NCI-H82 treated with DMSO at 0.1 percent for 48 hours (cell line): Measurements from ENCODE around the gene TBCD.

ENCODE experiments used
- DNase-seq: peaks from one replicate; lab custom pipeline; 2025; ENCODE audit not compliant: unreplicated experiment; lab: John Stamatoyannopoulos, UW

Gene TBCD

DNA sequence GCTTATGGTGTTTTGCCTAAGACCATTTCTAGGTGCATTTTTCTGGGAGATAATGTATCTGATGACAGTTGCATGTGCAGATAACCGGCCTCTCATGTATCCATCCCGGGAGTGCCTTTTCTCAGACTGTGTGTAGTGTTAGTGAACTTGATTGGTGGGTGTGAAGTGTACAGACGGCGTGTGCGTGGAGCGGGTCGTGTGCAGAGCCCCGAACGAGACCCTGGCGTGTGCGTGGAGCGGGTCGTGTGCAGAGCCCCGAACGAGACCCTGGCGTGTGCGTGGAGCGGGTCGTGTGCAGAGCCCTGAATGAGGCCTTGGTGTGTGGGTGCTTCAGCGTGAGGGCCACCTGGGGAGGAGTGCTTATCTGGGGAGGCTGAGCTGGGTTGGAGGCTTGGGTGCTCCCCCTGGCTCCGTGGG lies 116.9 kb downstream of the TBCD start:
- no peak for DNase-seq

DNA sequence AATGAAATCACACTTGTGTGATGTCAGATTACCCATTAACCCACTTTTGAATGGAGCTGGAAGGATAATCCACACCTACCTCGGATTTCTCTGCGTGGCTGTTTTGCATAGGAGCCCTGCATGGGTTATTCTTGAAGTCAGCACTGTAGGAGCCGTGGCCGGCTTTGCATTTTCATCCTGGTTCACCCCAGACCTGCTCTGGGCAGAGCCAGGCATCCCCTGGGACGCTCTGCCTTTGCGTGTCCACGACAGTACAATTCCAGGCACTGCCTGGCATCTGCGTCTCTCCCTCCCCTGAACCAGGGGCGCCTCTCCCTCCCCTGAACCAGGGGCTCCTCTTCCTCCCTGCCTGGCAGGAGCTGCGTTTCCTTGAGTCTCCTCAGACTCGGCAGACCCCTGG lies 117.7 kb downstream of the TBCD start:
- DNase-seq = no peak

DNA sequence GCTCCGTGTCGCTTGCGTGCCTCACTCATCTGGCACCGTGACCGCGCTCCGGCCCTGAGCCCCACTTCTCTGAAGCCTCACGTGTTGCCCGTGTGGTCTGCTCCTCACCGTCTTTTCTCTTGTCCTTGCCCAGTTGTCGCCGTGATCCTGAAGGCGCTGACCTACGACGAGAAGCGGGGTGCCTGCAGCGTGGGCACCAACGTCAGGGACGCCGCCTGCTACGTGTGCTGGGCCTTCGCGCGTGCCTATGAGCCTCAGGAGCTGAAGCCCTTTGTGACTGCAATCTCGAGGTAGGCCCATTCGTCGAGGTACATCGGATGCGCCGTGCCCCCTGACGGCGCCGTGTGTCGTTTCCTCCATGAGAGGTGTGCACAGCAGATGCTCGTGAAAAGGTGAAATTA lies 118.2 kb downstream of the TBCD start:
- DNase-seq = no peak

DNA sequence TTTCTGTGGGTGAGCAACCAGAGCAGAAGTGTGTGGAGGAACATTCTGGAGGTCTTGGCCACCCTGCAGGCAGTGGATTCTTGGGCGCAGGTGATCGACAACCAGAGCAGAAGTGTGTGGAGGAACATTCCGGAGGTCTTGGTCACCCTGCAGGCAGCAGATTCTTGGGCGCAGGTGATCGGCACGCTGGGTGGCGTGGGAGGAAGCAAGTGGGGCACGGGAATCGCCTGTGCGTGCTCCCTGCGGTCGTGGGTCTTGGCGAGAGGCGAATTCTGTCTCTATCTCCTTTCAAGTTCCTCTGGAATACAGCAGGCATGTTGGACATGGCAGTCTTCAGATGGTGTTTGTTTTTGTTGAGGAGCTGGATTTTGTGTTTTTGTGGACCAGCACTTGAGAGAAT lies 118.7 kb downstream of the TBCD start:
- no peak for DNase-seq

DNA sequence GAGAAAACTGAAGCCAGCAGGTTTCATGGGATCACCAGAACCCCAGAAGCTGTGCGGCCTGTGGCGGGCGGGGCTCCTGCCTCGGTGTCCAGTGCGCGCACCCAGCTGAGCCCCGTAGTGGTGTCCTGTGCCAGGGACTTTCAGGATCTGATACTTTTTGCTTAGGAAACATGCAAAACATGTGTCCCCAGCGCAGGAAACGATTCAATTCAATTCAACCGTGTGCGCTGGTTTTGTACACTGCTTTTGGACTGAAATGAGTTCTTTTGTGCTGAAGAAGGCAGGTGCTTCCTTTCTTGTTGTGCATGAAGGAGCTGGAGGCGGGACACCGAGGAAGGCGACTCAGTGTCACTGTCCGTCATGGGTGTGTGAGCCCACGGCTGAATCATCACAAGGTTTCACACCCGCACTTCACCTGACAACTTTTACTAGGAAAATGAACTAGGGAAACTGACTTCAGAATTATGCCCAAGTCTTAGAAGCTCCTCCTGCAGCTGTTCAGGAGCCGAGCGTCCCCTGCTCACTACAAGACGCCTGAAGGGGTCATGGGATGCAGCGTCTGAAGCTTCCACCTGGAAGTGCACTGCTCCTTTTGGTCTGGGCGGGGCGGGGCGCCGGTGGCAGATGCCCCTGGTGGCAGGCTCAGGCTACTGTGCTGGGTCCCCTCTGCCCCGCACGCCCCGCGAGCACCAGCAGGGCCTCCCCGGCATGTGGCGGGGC lies 119.4 kb downstream of the TBCD start:
- DNase-seq = no peak

DNA sequence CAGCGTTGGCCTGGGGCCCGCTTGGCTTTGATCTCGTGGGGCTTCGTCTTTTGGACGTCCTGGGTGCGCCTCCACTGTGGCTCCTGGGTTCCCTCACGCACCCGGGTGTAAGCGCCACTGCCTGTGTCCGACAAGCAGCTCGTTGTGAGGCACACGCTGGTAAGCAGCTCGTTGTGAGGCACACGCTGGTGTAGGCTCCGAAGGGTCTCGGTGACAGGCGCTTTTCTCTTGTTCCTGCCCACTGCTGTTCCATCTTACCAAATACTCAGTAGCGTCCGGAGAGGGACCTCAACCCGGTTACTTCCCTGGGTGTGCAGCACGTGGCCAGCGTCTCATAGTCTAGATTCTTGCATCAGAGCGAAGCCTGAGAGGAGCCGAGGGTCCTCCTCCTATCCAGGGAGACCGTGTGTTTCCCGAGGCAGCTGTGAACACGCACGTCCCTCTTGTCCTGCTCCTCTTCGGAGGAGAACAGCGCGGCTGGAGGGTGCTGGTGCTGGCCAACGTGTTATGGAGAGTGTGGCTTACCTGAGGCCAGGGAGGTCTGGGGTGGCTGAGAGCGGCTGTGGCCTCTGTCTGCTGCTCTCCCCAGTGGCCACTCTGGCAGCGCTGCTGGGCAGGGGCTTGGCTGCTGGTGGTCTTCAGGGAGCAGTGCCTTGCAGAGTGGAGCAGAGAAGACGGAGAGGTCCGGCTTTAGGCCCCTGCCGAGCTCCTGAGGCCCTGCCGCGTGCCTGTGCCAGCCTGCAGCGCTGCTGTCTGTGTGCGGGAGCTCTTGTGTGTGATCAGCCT lies 120.1 kb downstream of the TBCD start:
- DNase-seq = no peak

DNA sequence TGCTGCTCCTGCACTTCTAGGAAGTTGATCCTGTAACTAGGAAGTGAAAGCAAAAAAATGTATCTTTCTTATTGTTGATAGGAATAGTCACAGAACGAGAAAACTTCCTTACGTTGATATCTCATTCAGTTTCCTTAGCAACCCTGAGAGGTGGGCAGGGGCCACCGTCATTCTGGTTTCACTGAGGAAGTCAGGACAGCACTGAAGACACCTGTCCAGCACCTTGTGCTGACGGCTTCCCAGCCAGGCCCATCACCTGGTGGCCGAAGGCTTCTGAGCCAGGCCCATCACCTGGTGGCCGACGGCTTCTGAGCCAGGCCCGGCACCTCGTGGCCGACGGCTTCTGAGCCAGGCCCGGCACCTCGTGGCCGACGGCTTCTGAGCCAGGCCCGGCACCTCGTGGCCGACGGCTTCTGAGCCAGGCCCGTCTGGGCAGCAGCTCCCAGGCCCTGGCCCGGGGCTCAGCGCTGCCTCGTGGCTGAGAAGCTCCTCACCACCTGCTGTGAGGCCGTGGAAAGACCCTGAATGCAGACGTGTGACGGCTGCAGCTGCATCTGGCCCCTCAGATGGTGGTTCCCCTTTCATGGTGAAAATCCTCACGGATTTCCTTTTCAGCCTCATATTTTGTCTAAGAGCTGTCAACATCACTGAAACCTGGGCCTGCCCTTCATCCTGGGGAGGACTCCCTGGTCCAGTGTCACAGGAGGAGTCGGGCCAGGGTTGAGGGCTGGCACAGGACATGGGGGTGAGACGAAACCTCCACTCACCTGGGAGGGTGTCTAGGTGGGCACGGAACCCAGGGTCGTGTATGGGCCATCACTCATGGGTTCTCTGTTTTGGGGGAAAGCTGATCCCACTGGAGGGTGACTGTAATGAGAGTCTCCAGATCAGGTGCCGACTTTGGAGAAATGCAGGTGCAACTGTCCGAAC lies 121.0 kb downstream of the TBCD start:
- no peak for DNase-seq

DNA sequence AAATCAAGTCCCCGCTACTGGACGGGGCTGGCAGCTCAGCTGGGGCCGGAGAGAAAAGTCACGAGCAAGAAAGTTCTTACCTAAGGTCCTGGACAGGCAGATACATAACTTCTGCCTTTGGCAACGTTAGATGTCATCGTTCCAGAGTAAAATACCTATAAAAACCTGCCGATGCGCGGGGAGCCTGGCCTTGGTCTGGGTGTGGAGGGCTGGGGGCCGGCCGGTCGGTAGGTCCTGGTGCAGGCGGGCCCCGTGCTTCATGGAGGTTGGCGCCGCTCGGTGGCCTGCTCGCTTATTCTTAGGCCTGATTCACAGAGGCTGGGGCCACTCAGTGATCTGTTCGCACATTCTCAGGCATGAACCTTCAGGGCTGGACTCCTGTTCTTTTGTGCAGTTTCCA lies 121.7 kb downstream of the TBCD start:
- no peak for DNase-seq

DNA sequence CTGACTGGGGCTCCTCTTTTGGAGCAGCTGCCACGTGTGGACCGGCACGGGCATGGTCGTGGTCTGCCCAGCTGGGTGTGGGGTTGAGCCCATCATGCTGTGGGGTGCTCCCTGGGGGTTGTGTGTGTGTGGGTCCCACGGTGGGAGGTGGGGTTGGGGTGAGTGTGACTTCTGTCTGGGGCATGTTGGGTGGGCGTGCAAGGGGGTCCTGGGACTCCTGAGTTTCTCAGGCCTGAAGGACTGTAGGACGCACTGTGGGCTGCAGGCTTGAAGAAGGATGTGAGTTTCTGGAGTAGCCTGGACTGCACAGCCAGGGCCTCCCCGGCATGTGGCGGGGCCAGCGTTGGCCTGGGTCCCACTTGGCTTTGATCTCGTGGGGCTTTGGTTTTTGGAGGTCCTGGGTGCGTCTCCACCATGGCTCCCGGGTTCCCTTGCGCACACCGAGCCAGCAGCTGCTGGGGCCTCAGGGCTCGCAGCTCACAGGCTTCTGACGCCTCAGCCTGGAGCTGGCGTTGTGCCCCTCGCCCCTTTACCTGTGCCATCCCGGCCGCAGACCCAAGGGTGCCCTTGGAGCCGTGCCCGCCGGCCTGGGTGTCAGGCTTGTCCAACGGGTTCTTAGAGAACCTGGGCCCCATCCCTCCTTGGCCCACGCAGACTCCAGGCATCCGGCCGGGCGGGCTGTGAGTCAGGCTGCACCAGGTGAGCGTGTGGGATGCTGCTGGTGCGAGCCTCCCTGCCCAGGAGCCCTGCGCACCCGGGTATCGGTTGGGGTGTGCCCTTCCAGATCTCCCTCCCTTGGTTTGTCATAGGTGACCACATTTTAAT lies 122.4 kb downstream of the TBCD start:
- DNase-seq = no peak

DNA sequence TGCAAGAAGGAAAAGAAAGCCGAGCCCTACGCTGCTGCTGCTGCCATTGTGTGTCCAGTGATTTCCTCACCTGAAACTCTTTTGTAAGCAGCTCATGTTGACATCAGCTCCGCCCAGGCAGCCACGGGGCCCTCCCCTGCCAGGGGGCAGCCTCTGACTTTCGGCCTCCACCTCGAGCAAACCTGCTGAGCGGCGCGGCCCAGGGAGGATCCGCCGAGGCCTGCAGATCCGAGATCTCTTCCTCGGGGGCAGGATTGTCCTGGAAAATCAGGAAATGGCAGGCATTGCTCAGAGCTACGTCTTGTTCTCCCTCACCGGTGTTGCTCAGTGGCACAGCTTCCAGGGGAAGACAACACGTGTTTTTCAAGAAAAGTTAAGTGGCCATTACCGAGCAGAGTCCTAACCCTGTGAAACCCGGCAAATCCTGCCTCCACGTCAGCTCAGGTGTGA lies 123.6 kb downstream of the TBCD start:
- DNase-seq = no peak

DNA sequence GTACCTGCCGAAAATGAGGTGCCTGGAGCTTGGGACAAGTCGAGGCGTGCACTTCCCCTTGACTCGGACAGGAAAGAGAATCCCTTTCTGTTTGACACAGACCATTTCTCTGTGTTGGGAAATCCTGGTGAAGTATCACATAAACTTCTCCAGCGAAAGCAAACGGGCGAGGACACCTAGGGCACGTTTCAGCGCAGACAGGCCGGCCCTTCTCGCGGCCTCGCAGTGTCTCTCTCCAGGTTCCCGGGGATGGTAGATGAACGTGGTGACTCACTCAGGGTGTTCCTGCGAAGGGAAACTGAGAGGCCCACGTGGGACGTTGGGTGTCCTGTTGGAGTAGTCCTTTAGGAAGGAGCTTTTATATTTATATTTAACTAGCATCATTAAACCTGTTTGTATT lies 124.3 kb downstream of the TBCD start:
- DNase-seq = no peak

DNA sequence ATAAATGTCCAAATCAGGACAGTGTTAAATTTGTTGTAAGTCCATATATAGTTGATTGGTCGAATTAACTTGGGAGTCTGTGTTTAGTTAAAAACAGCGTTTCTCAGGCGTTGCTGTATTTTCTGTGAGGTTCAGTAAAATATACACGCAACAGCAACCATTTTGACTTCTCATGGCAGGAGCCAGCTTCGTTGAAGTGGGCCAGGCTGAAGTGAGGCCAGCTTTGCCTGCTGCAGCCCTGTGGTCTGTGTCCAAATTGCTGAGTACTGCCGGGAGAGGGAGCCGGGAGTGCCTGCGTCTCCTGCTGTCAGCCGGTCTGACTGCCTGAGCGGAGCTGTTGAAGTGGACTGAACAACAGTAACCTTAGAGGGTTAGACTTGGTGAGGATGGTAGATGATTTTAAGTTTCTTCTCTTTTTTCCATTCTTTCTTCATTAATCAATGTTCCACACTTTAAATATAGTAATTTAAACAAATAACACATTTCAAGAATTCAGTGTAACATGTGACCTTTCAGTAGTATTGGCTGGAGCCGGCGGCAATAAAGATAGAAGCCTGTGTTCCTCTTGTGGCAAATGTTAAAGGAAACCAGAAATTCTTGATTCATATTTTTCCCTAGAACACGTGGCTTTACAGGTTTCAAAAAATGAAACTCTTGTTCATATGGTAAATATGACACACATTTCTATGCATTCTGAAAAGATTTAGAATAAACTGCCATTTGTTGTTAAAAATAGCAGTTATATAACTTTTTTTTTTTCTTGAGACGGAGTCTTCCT lies 124.9 kb downstream of the TBCD start:
- no peak for DNase-seq

DNA sequence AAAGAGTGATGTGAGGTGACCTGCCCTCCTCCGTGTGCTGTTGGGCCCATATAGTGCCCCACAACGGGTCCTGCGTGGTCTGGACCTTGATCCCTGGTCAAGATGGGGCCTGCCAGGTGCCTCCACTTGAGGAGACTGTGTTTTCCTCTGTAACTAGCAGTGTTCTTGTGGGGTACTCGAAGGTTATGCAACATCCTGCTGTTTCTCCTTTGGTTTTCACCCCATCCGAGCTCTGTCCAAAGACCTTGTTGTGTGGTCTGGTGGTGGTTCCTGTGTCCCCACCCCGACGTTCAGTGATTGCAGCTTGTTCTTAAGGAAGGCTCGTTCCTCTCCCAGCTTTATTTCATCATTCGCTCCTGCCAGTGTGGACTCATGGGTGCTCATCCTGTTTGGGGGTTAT lies 126.7 kb downstream of the TBCD start:
- DNase-seq = no peak

DNA sequence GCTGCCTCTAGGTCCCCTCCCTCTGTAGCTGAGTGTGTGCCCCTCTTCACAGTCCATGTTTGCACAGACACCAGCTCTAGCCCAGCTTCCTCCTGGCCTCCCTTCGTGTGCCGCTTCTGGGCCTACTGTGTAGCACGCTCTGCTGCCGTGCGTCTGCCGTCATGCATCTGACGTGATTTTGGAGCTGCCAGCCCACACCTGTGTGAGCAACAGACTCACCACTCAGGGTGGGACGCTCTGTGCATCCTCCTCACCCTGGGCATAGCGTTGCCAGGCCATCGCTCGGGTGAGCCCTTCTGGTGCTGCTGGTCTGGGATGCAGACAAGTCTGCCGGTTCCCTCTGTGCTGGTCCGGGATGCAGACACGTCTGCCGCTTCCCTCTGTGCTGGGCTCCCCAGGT lies 127.4 kb downstream of the TBCD start:
- DNase-seq = no peak

DNA sequence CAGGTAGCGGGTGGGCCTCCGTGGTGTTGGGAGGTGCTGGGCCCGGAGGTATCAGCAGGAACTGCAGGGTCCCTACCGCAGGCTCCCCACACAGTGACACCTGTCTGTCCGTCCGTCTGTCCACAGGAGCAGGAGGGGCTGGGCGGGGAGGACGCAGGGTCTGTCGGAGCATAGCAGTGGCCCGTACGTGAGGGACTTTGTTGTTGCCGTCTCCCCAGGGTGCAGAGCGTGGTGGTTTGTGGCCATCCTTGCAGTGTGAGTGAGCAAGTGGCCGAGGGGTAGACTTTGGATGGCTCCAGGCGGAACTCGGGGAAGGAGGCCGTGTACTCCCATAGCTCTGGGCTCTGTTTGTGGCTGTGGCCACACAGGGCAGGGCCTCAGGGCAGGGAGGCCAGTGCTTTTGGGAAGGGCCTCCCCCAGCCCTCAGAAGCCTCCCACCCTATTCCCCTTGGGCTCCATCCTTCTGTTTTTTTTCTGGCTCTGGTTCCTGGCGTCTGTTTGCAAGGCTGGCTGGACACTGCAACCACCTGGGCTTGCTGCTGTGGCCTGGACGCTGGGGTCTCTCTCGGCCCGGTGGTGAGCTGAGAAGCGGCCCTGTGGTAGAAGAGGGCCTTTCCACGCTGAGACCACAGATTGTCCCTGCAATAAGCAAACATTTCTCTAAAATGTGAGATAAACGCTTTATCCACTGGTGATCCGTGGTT lies 128.9 kb downstream of the TBCD start:
- DNase-seq = no peak

DNA sequence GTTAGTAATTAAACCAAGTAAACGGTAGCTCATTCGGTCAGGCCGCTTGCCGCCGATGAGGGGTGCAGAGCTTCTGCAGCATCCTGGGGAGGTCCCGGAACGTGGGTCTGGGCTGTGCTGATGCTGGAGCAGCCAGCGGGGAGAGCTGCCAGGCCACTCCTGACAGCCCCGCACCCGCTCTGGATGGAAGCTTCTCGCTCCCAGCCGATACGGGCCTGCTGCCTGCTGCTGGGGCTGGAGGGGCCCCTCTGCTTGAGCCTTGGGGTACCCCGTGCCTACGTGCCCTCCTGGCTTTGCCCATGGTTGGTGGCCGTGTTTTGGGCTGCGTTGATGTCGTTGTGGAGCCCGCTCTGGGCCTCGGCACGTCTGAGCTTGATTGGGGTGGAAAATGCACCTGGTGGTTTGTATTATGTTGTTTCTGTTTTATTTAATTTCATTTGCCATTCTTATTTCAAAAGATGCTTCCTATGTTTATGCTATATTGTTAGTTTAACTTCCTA lies 129.5 kb downstream of the TBCD start:
- no peak for DNase-seq

DNA sequence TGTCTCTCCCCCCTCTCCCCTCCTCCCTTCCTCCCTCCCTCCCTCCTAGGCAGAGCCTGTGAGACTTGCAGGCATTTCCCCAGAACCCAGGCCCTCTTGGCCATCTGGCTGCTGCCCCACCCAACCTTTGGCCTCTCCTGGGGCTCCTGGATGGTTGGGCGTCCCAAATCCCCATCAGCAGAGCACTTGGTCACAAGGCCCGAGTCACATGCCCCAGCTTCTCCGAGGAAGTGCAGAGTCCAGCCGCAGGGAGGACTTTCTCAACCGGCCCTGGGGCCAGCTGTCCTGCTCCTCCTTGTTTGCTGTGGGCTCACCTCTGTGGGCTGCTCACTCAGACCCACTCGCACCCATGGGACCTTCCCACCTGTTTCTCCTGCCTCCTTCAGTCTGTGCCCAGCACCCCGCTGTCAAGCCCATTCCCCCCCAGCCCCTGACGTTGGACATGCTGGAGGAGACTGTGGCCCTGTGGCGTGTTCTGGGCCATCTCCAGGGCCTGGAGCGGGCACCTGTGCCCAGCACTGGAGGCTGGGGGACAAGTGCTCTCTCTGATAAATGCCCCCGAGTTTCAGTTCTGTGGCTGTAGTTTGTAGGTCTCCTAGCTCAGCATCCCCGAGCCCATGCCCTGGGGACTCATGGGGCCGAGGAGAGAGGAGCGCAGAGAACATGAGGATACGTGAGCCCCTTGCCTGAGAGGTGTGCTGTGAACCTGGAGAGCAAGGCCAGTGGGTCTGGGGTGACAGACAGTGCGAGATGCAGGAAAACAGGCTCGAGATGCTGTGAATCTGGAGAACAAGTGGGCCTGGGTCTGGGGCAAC lies 130.2 kb downstream of the TBCD start:
- no peak for DNase-seq

DNA sequence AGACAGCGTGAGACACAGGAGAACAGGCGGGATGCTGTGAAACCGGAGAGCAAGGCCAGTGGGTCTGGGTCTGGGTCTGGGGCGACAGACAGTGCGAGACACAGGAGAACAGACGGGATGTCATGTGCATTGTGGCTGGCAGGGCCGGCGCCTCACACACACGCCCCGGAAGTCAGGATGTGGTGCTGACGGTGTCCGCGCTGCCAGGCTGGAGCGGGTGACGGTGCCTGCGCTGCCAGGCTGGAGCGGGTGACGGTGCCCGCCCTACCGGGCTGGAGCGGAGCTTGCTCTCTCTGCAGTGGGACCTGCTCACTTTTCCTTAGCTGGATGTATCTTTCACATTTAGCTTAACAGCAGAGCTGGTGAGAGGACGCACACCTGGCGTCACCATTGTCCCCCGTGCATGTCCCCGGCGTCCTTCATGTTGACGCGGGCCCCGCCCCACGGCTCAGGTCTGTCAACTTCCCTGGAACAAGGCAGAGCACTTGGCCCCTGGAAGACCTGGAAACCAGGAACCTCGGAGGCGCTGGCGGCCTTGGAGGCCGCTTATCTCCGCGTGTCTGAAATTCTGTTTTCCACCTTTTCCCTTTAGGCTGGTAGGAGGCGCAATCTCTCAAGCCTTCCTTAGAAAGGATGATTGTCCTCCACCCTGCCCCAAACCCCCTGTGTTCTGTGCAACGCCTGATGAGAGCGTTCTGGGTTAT lies 131.0 kb downstream of the TBCD start:
- no peak for DNase-seq
